HuH-7.5 (cell line): ENCODE results near the gene ASPHD2.
A peak's percentile ranks its signal among the peaks of the same experiment; 100 is the strongest.

Experiments used
- DNase-seq: peaks from one replicate; pipeline ENCODE4 v3.0.0; 2011; ENCODE audit warnings: low spot score

ASPHD2 gene

GRCh38 chr22:26446808-26447515 is 17.9 kb downstream of the ASPHD2 start:
- no peak for DNase-seq

GRCh38 chr22:26447584-26448329 is 18.7 kb downstream of the ASPHD2 start:
- no peak for DNase-seq

- no peak for DNase-seq
Measured at GRCh38 chr22:26448334-26448733, 19.3 kb downstream of the ASPHD2 start.

- DNase-seq = no peak
Measured at GRCh38 chr22:26448941-26449340, 19.9 kb downstream of the ASPHD2 start.

- no peak for DNase-seq
Measured at GRCh38 chr22:26450453-26451185, 21.6 kb downstream of the ASPHD2 start.

DNA sequence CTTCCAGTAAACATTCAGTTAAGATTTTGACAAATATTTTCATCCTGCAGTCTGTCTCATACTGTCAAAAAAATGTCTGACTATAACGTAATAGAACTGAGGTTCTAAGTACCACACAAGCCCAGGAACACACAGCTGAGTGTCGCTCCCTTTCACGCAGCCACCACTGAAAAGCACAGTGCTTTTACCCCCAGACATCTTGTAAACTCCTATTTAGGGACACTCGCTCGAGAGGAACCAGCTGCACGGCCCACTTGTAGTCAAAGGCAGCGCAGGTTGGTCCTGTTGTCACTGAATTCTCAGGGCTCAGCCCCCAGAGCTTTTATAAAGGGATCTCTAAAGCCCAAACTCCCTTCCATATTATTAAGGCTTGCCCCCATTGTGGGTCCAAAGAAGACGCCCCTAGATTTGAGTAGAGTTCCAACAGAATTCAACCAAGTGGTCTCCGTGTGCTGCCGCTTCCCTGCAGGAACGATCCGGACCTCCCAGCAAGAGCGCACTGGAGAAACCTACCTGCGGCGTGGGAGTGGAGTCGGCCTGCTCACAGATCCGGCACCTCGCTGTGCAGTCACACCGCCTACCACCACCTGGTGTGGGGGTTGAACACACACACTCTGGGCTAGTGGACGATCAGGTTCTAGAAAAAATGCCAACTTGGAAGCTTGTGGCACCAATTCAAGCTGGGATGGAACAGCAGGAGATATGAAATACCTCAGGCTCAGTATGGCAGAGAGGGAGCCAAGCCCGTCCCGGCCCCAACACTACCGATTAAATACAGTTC is 23.4 kb downstream of the ASPHD2 start:
- DNase-seq = no peak

- DNase-seq = no peak
Measured at GRCh38 chr22:26453216-26453615, 24.2 kb downstream of the ASPHD2 start.

- DNase-seq = no peak
Measured at GRCh38 chr22:26453812-26454500, 24.9 kb downstream of the ASPHD2 start.

GRCh38 chr22:26457661-26458272 is 28.7 kb downstream of the ASPHD2 start:
- no peak for DNase-seq

GRCh38 chr22:26460202-26460601 is 31.1 kb downstream of the ASPHD2 start:
- no peak for DNase-seq

DNA sequence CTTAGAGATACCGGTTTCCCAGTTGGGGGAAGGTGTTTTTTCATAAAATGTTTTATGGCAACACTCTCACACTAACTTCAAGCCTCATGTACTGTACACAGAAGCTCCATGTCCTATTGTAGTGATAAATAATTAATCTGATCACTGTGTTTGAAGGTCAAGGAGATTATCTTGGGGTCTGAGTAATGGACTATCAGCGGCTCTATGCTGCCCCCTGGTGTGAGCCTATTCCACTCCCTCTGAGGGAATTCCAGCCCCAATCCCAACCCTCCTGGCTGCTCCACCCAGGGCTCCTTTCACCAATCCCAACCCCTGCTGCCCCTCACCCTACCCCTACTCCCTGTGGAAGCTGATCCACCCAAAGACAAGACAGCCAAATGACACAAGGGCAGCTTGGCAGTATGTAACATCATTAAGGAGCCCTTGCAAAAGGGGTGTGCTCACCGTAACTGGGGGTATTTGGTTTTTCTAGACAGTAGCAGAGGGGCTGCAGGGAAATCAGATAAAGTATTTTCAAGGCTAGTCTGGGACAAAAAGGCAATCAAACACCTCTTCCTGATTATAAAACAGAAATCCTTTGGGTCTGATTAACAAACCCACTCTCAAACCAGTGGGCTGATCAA is 32.2 kb downstream of the ASPHD2 start:
- peak; percentile 59 for DNase-seq

- DNase-seq = no peak
Measured at GRCh38 chr22:26462051-26462450, 33.0 kb downstream of the ASPHD2 start.

GRCh38 chr22:26462641-26463040 is 33.6 kb downstream of the ASPHD2 start:
- no peak for DNase-seq

- no peak for DNase-seq
Measured at GRCh38 chr22:26463101-26463661, 34.1 kb downstream of the ASPHD2 start.

- DNase-seq = no peak
Measured at GRCh38 chr22:26463688-26464087, 34.6 kb downstream of the ASPHD2 start.

DNA sequence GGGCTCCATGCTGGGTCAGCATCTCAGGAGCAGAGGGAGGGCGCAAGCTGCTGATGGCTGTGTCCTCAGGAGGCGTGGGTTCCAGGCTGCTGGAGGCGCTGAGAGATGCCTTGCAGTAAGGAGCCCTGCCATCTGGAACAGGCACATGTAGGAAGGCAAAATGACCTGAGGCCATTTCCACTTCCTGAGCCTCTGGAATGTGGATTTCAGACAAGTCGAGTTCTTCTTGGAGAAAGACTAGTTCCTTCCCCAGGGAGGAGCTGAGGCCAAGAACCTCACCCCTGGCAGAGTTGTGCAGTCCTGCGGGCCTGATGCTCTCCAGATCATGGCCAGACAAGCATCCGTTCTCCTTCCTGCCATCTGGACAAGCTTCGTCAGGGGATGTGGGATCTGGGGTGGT is 35.3 kb downstream of the ASPHD2 start:
- no peak for DNase-seq

DNA sequence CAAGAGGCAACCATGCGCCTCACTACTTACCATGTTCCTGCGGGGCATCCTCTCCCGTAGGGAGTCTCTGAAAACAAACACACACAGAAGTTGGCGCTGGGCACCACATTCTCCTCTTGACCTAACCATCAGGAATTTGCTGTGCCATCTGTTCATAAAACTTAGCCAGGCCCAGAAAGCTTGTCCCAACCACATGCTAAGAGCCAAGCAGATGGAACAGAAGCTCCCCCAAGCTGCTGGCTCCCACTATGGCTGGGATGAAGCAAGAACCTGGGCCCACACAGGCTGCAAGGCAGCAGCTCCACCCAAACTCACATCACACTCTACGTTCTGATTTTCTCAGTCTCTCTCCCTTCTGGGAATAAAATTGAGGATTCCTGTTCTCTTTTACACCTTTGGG is 37.1 kb downstream of the ASPHD2 start:
- DNase-seq = no peak

DNA sequence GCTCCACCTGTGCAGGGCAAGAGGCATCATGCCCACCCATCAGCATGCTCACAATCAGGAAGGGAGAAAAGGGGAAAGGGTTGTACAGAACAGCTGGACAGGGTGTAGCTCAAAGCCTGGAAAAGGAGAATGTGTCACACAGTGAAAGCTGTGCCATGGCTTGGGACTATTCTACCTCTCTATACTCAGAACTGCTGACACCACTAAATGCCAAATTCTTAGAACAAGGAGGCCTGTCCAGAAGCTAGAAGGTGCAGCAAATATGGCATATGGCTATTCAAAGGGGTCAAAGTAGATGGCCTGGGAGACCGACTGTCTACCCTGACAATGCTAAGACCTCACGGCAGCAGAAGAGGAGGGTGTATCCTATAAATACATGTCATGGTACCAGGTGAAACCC is 41.7 kb downstream of the ASPHD2 start:
- no peak for DNase-seq

GRCh38 chr22:26471522-26471921 is 42.5 kb downstream of the ASPHD2 start:
- no peak for DNase-seq

GRCh38 chr22:26474682-26475081 is 45.6 kb downstream of the ASPHD2 start:
- DNase-seq = no peak
